Glomerular visceral epithelial cell (primary cell): ENCODE data around the gene TSPAN5.
A peak's percentile ranks its signal among the peaks of the same experiment; 100 is the strongest.

Experiments
- DNase-seq: peaks from one replicate; pipeline ENCODE4 v3.0.0-alpha.2; 2016; ENCODE audit errors: extremely low spot score

The TSPAN5 gene

GRCh38 chr4:98517218-98518021 is 141.0 kb downstream of the TSPAN5 start:
- no peak for DNase-seq

- DNase-seq, result peak; percentile 42
Observed at GRCh38 chr4:98516441-98517217, 141.8 kb downstream of the TSPAN5 start.

GRCh38 chr4:98516042-98516440 is 142.4 kb downstream of the TSPAN5 start:
- peak; percentile 77 for DNase-seq

- DNase-seq, result no peak
Observed at GRCh38 chr4:98515470-98515809, 143.0 kb downstream of the TSPAN5 start.

- DNase-seq, result no peak
Observed at GRCh38 chr4:98514741-98515469, 143.5 kb downstream of the TSPAN5 start.

- no peak for DNase-seq
Observed at GRCh38 chr4:98512918-98513317, 145.5 kb downstream of the TSPAN5 start.

GRCh38 chr4:98510757-98511517 is 147.5 kb downstream of the TSPAN5 start:
- peak; percentile 41 for DNase-seq

GRCh38 chr4:98510340-98510739 is 148.1 kb downstream of the TSPAN5 start:
- no peak for DNase-seq

GRCh38 chr4:98509721-98510120 is 148.7 kb downstream of the TSPAN5 start:
- DNase-seq, result no peak

- DNase-seq, result no peak
Observed at GRCh38 chr4:98508829-98509598, 149.4 kb downstream of the TSPAN5 start.

GRCh38 chr4:98508248-98508647 is 150.2 kb downstream of the TSPAN5 start:
- DNase-seq, result no peak

GRCh38 chr4:98507299-98507698 is 151.1 kb downstream of the TSPAN5 start:
- no peak for DNase-seq

- DNase-seq, result no peak
Observed at GRCh38 chr4:98506462-98507132, 151.8 kb downstream of the TSPAN5 start.

- no peak for DNase-seq
Observed at GRCh38 chr4:98505992-98506391, 152.4 kb downstream of the TSPAN5 start.

- no peak for DNase-seq
Observed at GRCh38 chr4:98504091-98504490, 154.3 kb downstream of the TSPAN5 start.

GRCh38 chr4:98503676-98504075 is 154.7 kb downstream of the TSPAN5 start:
- DNase-seq, result no peak

GRCh38 chr4:98502624-98503023 is 155.8 kb downstream of the TSPAN5 start:
- no peak for DNase-seq

- no peak for DNase-seq
Observed at GRCh38 chr4:98502031-98502430, 156.4 kb downstream of the TSPAN5 start.

- no peak for DNase-seq
Observed at GRCh38 chr4:98501383-98501782, 157.0 kb downstream of the TSPAN5 start.

- DNase-seq, result no peak
Observed at GRCh38 chr4:98498774-98499173, 159.6 kb downstream of the TSPAN5 start.
